LNCaP clone FGC (cell line): ENCODE measurements around the gene OR56B1.
"Not testable (repeated sequence)": the region's sequence is repeated elsewhere in the genome, so short reads cannot be mapped to it uniquely, and the experiment has no call there.

Experiments
- DNase-seq: peaks from one replicate; pipeline ENCODE4 v3.0.0-alpha.2; 2011; ENCODE audit warnings: low read depth
- H3K4me3 ChIP-seq: 2 replicates; pipeline ENCODE4 v1.5.1; 2011; ENCODE audit warnings: mild to moderate bottlenecking, low read depth, low read length, control low read depth
- CTCF ChIP-seq: IDR thresholded peaks from 2 replicates; pipeline ENCODE4 v1.5.1; 2012; ENCODE audit warnings: mild to moderate bottlenecking; ENCODE audit not compliant: control insufficient read depth, insufficient read depth; ENCODE audit errors: extremely low read depth

Gene OR56B1, protein sequence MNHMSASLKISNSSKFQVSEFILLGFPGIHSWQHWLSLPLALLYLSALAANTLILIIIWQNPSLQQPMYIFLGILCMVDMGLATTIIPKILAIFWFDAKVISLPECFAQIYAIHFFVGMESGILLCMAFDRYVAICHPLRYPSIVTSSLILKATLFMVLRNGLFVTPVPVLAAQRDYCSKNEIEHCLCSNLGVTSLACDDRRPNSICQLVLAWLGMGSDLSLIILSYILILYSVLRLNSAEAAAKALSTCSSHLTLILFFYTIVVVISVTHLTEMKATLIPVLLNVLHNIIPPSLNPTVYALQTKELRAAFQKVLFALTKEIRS

GRCh38 chr11:5736396-5736795, at the start of gene OR56B1:
Gene OR56B1, plus strand, starts transcription at chr11:5736448. Its CDS starts 69 bp downstream, at chr11:5736517.
- H3K4me3 ChIP-seq = no peak within 1 kb of the TSS
- TF ChIP-seq CTCF = no peak
- DNase-seq = no peak

- H3K4me3 ChIP-seq = no peak overlapping the region
- DNase-seq = no peak
- TF ChIP-seq CTCF = no peak
Measured at GRCh38 chr11:5688482-5688881, 47.8 kb upstream of the OR56B1 start.

DNA sequence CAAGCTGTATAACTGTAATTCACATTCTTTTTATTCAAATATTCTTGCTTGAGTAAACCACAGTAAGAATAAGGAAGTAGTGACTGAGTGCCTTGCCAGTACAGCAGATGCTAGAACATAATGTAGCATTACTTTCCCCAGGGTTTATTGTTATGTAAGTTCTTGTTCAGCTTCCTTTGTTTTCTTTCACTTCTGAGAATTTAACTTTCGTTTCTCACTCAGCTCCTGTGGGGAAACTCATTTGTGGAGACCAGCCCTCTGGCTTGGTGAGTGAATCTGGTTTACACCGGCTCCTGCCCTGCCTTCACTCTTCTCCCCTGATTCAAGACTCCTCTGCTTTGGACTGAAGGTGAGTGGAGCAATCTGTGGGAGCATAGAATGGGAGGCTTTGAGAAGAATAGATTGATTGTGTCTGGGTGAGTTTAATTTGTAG, 46.7 kb upstream of the OR56B1 start, which contains the start of gene TRIM22:
TRIM22 (plus strand) TSS at position 240 of the 433 bp plus-strand sequence. CDS start 6,443 bp downstream, outside the sequence.
- DNase-seq = no peak
- H3K4me3 ChIP-seq = no peak within 1 kb of the TSS
- no peak for TF ChIP-seq CTCF

- H3K4me3 ChIP-seq = no peak overlapping the region
- DNase-seq = no peak
- no peak for TF ChIP-seq CTCF
Measured at GRCh38 chr11:5690216-5690615, 46.0 kb upstream of the OR56B1 start.

- H3K4me3 ChIP-seq = no peak overlapping the region
- no peak for DNase-seq
- no peak for TF ChIP-seq CTCF
Measured at GRCh38 chr11:5690736-5691135, 45.5 kb upstream of the OR56B1 start.

DNA sequence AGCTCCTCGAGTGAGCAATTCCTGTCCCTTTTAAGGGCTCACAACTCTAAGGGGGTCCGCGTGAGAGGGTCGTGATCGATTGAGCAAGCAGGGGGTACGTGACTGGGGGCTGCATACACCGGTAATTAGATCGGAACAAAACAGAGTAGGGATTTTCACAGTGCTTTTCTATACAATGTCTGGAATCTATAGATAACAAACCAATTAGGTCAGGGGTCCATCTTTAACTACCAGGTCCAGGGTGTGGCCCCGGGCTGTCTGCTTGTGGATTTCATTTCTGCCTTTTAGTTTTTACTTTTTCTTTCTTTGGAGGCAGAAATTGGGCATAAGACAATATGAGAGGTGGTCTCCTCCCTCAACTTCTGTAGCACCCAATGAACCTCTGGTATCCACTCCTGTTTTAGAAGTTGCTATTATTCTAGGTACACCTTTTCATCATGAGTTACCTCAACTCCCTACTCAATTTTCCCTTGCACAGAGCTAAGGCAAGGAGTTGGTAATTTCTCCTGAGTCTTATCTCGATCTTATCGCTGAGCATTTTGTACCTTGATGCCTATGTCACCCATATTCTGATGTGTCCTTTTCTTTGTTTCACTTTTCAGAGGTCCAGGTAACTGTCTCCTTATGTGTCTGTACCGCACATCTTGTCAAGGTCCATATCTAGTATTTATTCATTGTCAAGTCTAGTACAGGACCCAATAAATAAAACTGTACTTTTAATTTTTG, 44.8 kb upstream of the OR56B1 start:
- DNase-seq, H3K4me3 ChIP-seq: not testable (repeated sequence)

DNA sequence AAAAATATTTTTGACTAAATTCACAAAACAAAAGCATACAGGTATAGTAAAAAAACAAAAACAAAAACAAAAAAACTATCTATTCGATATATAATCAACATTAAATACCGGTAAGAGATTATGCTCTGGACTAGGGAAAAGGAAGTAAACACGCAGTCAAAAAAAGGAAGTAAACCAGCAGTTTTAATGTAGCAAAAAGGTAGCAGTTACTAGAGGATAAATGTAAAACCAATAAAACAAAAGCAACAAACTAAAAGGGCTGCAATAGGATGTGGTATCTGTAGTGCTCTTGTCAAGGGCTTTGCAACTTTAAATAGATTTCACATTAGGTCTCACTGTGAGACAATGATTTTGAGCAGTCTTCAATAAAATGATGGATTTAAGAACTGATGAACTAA, 44.3 kb upstream of the OR56B1 start:
- TF ChIP-seq CTCF = no peak
- no peak overlapping the region for H3K4me3 ChIP-seq
- DNase-seq = no peak
